Suprapubic skin (tissue), 3 donors: ENCODE measurements around the gene CTSL.

ENCODE experiments used
- CTCF ChIP-seq, 2 donors: fragments of 200-600 bp in 1 of 2; fragments of 450-650 bp in 1 of 2; sonication (generic) in 1 of 2; IDR thresholded peaks; one replicate each; pipeline ENCODE4 v1.5.1; 2016 to 2019; ENCODE audit warnings: antibody characterized with exemption in 2 of 2, mild to moderate bottlenecking in 1 of 2, moderate library complexity in 1 of 2
- POLR2A ChIP-seq, 2 donors: fragments of 450-650 bp; IDR thresholded peaks; one replicate each; pipeline ENCODE4 v1.6.1; 2017; ENCODE audit warnings: antibody characterized with exemption in 2 of 2, mild to moderate bottlenecking in 2 of 2, moderate library complexity in 2 of 2

DNA sequence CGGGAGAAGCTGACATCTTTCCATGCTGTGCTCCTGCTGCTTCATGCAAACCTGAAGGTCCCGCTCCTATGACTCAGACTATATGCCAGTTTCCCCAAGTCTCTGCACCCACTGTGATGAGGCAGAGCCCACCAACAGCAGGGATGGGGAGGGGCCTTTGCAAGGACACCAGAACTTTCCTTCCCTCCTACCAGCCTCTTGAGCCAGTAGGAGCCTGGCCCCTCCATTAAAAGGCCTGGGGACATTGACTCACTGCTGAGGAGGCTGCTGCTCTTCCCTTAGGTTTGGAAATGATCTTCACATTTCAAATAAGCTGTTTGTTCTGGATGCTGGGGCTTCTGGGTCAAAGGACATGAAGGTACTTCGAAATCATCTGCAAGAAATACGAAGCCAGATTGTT is 26.1 kb upstream of the CTSL start:
- TF ChIP-seq CTCF (IDR thresholded peaks at IDR 0.05) (no peak), POLR2A (IDR thresholded peaks at IDR 0.05) (no peak)
